Activated CD4-positive, CD25-positive, alpha-beta regulatory T cell treated with anti-CD3 and anti-CD28 coated beads, Interleukin-2, amount 50 U/mL, for 72 hours (primary cell): ENCODE results near the gene IDH3A.

Source experiments
- DNase-seq: peaks from one replicate; pipeline ENCODE4 v3.0.0; 2021

Gene IDH3A

GRCh38 chr15:78204351-78205309, 55.5 kb downstream of the IDH3A start:
- DNase-seq = peak; percentile 24

GRCh38 chr15:78205337-78205736, 56.2 kb downstream of the IDH3A start:
- DNase-seq = peak; percentile 5

- DNase-seq = peak; percentile 25
These were observed 56.7 kb downstream of the IDH3A start for GRCh38 chr15:78205856-78206255.

GRCh38 chr15:78206326-78207109, 57.4 kb downstream of the IDH3A start:
- peak; percentile 19 for DNase-seq

- peak; percentile 4 for DNase-seq
These were observed 57.9 kb downstream of the IDH3A start for GRCh38 chr15:78207110-78207458.

GRCh38 chr15:78207641-78208340, 58.6 kb downstream of the IDH3A start:
- DNase-seq = peak; percentile 22

- DNase-seq = peak; percentile 2
These were observed 59.2 kb downstream of the IDH3A start for GRCh38 chr15:78208341-78208844.

- peak; percentile 16 for DNase-seq
These were observed 59.9 kb downstream of the IDH3A start for GRCh38 chr15:78208887-78209645.

GRCh38 chr15:78209646-78210348, 60.6 kb downstream of the IDH3A start:
- peak; percentile 12 for DNase-seq

- DNase-seq = no peak
These were observed 61.2 kb downstream of the IDH3A start for GRCh38 chr15:78210349-78210717.

- DNase-seq = no peak
These were observed 62.2 kb downstream of the IDH3A start for GRCh38 chr15:78211189-78211921.

- no peak for DNase-seq
These were observed 62.8 kb downstream of the IDH3A start for GRCh38 chr15:78212008-78212407.

GRCh38 chr15:78212546-78213424, 63.6 kb downstream of the IDH3A start:
- DNase-seq = no peak

GRCh38 chr15:78213425-78213750, 64.2 kb downstream of the IDH3A start:
- DNase-seq = no peak

GRCh38 chr15:78213956-78214355, 64.8 kb downstream of the IDH3A start:
- DNase-seq = no peak

- DNase-seq = no peak
These were observed 67.3 kb downstream of the IDH3A start for GRCh38 chr15:78216276-78217104.

GRCh38 chr15:78220713-78221112, 71.6 kb downstream of the IDH3A start:
- DNase-seq = no peak
